Prostate gland (tissue), 2 donors: ENCODE data around the gene MSANTD1. TPM values are rescaled to one million over a fixed set of nuclear protein-coding genes. Genes with fewer than 3 reads are reported as not detected.

ENCODE experiments used
- DNase-seq: peaks from one replicate; pipeline ENCODE4 v3.0.0-alpha.2; 2019; ENCODE audit warnings: low spot score
- H3K27ac ChIP-seq, 2 donors: fragments of 200-600 bp; sonication (generic); 2 replicates each; pipeline ENCODE4 v1.5.1; 2017 to 2019
- H3K27me3 ChIP-seq: fragments of 200-600 bp; sonication (generic); replicated peaks from 2 replicates; pipeline ENCODE4 v1.5.1; 2019; ENCODE audit not compliant: insufficient read depth
- H3K36me3 ChIP-seq, 2 donors: fragments of 200-600 bp; sonication (generic); 1 replicate in 1 of 2; 2 replicates in 1 of 2; pipeline versions ENCODE4 v1.5.1 to v1.8.1; 2017 to 2019
- H3K4me1 ChIP-seq: fragments of 200-600 bp; sonication (generic); replicated peaks from 2 replicates; pipeline ENCODE4 v1.5.1; 2019
- H3K4me3 ChIP-seq, 2 donors: fragments of 200-600 bp; sonication (generic); 2 replicates each; pipeline ENCODE4 v1.5.1; 2017 to 2019
- H3K9me3 ChIP-seq: fragments of 200-600 bp; sonication (generic); 2 replicates; pipeline ENCODE4 v1.5.1; 2017
- POLR2A ChIP-seq: fragments of 450-650 bp; IDR thresholded peaks from one replicate; pipeline ENCODE4 v1.6.1; 2016; ENCODE audit warnings: antibody characterized with exemption, mild to moderate bottlenecking
- POLR2AphosphoS5 ChIP-seq: sonication (generic); formaldehyde crosslinking; IDR thresholded peaks from one replicate; pipeline ENCODE4 v1.6.1; 2017; ENCODE audit warnings: antibody characterized with exemption
- WGBS: methylation state at CpG from one replicate; pipeline ENCODE4 v1.1.5; 2018; 5-methylcytosine and 5-hydroxymethylcytosine counted together
- intact Hi-C: fragments of 100-400 bp; cut with DNase I; formaldehyde crosslinking; loops from one replicate; pipeline ENCODE4 v1.14.2; 2022
- total RNA-seq, 2 donors: library from RNA; depleted of rRNA; stranded (reverse); fragments of >200 nt; gene quantifications; one replicate each; pipeline ENCODE4 v1.1.0, GENCODE V29; 2016
- TF ChIP-seq, protein P1 (sequence below), 4 experiments: fragments of 200-600 bp in 2 of 4; fragments of 450-650 bp in 2 of 4; sonication (generic) in 2 of 4; IDR thresholded peaks; 1 replicate in 3 of 4; 2 replicates in 1 of 4; pipeline ENCODE4 v1.5.1; 2016 to 2019; ENCODE audit warnings: antibody characterized with exemption in 4 of 4, mild to moderate bottlenecking in 2 of 4, moderate library complexity in 2 of 4

The MSANTD1 gene
- total RNA-seq, 2 donors from 2014 or later = 1.2 to 4.4 TPM

DNA sequence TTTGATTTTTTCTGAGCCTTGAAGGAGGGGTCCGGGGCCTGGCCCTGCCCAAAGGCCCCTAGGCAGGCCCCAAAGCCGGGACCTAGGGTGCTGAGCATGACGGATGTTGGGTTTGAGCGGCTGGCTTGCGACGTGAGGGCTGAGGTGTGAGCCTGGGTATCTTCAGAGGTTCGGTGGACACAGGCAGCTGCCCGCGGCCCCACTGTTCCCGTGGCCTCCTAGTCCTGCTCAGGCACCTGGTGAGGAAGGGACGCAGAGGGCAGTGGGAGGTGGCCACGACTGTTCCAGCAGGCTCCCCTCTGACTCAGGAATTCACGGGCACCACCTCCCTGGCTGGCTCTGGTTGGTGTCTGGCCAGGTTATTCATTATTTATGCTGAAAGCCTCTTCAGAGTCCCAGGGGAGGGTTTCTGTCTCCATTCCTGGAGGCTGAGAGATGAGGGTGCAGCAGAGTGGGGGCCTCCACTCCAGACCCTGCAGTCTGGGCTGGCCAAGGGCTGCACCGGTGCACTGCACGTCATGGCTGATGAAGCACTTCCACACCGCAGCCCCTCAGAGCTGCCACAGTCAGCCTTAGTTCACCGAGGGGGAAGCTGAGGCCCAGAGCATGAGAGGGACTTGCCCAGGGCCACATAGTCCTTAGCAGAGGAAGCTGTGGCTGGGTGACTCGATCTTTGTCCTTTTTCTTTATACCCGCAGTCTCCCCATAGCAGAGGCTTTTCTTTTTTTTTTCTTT is 2.2 kb downstream of the MSANTD1 start:
- WGBS = 87% methylated on average over 19 of the region's 19 CpGs
- Histone ChIP-seq H3K9me3 (no peaks in the 10 kb centered on the region), H3K36me3 (no peaks in the 10 kb centered on the region), H3K4me3 (no peak overlapping the region), H3K27ac (no peak overlapping the region), H3K4me1 (no peaks in the 10 kb centered on the region), H3K27me3 (no peaks in the 10 kb centered on the region)
- intact Hi-C loops = no loop called here
- DNase-seq = no peak
- TF ChIP-seq POLR2AphosphoS5 = no peak
- TF ChIP-seq POLR2A = no peak
- TF ChIP-seq, protein P1, sequence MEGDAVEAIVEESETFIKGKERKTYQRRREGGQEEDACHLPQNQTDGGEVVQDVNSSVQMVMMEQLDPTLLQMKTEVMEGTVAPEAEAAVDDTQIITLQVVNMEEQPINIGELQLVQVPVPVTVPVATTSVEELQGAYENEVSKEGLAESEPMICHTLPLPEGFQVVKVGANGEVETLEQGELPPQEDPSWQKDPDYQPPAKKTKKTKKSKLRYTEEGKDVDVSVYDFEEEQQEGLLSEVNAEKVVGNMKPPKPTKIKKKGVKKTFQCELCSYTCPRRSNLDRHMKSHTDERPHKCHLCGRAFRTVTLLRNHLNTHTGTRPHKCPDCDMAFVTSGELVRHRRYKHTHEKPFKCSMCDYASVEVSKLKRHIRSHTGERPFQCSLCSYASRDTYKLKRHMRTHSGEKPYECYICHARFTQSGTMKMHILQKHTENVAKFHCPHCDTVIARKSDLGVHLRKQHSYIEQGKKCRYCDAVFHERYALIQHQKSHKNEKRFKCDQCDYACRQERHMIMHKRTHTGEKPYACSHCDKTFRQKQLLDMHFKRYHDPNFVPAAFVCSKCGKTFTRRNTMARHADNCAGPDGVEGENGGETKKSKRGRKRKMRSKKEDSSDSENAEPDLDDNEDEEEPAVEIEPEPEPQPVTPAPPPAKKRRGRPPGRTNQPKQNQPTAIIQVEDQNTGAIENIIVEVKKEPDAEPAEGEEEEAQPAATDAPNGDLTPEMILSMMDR (IDR thresholded peaks at IDR 0.05) = no peak

DNA sequence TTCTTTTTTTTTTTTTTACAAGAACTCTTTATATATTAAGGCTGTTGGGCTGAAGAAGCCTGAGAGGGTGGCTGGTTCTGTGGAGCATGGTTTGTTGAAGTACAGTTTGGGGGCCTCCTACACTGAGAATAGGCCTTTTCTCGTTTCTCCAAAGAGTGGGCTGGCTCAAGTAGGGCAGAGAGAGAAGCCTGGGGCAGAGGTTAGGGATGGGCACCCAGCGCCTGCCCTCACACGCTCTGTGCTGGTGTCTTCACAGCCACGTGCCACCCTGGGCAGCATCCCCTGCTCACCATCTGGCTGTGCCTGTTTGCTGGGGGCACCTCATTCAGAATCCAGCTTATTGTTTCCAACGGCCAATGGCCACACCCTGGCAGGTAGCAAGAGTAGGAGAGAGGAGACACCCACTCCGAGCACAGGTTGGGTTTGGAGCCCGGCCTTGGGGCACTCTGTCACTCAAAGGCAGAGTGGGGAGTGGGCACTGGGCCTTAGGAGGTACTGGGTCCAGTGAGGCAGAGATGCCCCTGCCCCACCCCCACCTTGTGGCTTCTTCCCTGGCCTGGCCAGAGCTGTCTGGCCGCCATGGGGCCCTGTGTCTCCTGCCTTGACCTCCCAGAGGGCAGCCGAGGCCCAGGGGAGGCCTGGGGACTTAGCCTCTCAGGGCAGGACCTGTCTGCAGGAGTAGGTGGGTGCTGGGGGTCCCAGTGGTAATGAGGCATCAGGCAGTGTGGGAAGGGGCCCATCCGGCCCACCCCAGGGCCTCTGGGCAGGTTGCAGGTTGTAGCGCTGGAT is 2.9 kb downstream of the MSANTD1 start:
- 90% methylated on average over 9 of the region's 11 CpGs for WGBS
- intact Hi-C loops = no loop called here
- H3K9me3 ChIP-seq = no peaks in the 10 kb centered on the region
- H3K27me3 ChIP-seq = no peaks in the 10 kb centered on the region
- H3K27ac ChIP-seq = no peak overlapping the region
- H3K4me3 ChIP-seq = no peak overlapping the region
- no peak for TF ChIP-seq POLR2A
- TF ChIP-seq POLR2AphosphoS5 = no peak
- TF ChIP-seq, protein P1 (IDR thresholded peaks at IDR 0.05) = no peak
- no peaks in the 10 kb centered on the region for H3K36me3 ChIP-seq
- H3K4me1 ChIP-seq = no peaks in the 10 kb centered on the region
- no peak for DNase-seq

DNA sequence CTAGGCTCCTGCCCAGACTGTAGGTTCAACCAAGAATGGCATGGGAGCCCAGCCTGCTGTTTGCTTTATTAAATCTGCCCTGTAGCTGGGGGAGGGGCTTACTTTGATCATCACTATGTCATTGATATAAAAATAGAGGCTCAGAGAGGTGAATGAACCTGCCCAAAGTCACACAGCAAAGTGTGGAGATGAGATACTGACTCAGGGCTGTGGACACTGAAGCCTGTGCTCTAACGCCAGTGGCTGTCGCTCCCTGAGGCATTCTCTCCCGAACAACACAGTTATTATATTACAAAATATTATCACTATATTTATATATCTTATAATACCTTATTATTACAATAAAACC is 3.5 kb downstream of the MSANTD1 start:
- H3K9me3 ChIP-seq = no peaks in the 10 kb centered on the region
- intact Hi-C loops = no loop called here
- WGBS = 97% methylated on average over 3 of the region's 3 CpGs
- TF ChIP-seq POLR2AphosphoS5 (no peak), POLR2A (no peak)
- TF ChIP-seq, protein P1 (IDR thresholded peaks at IDR 0.05) = no peak
- no peak overlapping the region for H3K27ac ChIP-seq
- H3K4me1 ChIP-seq = no peaks in the 10 kb centered on the region
- H3K27me3 ChIP-seq = no peaks in the 10 kb centered on the region
- H3K36me3 ChIP-seq = no peaks in the 10 kb centered on the region
- no peak overlapping the region for H3K4me3 ChIP-seq
- no peak for DNase-seq

DNA sequence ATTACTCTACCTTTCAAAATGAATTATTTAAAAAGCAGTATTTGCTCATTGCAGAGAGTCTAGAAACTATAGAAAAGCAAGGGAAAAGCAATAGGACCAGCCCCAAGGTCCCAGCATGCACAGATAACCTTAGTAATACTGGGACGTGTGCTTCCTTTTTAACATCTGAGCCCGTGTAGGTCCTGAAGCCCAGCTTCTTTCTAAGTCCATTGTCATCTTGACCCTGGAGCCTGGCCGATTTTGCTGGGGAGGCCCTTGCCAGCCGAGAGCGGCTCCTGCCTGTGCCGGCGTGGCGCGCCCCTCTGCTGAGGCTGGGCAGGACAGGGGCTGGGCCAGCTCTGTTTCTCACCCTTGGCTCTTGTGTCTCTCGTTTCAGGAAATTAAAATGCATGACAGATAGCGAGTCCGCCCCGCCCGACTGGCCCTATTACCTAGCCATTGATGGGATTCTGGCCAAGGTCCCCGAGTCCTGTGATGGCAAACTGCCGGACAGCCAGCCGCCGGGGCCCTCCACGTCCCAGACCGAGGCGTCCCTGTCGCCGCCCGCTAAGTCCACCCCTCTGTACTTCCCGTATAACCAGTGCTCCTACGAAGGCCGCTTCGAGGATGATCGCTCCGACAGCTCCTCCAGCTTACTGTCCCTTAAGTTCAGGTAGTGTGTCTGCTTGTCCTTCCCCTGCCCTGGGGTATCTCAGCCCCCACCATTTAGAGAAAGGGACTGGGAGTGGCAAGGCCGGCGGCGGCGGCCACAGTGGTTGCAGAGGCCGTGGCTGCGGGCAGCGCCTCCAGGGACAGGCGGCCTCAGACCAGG is 4.1 kb downstream of the MSANTD1 start:
- H3K4me1 ChIP-seq = no peaks in the 10 kb centered on the region
- intact Hi-C loops = no loop called here
- 88% methylated on average over 38 of the region's 38 CpGs for WGBS

More for the DNA sequence above, 4.1 kb downstream of the MSANTD1 start:
- Histone ChIP-seq H3K9me3 (no peaks in the 10 kb centered on the region), H3K36me3 (no peaks in the 10 kb centered on the region), H3K4me3 (no peak overlapping the region), H3K27ac (no peak overlapping the region), H3K27me3 (no peaks in the 10 kb centered on the region)
- DNase-seq = no peak
- TF ChIP-seq, protein P1 (IDR thresholded peaks at IDR 0.05) = no peak
- no peak for TF ChIP-seq POLR2AphosphoS5
- no peak for TF ChIP-seq POLR2A
